ENCODE data around the gene CDH5. TPM values are rescaled to one million over a fixed set of nuclear protein-coding genes. Genes with fewer than 3 reads are reported as not detected.

CDH5 gene
- total and polyA plus RNA-seq, 2 donors = 7.5 to 12.0 TPM

DNA sequence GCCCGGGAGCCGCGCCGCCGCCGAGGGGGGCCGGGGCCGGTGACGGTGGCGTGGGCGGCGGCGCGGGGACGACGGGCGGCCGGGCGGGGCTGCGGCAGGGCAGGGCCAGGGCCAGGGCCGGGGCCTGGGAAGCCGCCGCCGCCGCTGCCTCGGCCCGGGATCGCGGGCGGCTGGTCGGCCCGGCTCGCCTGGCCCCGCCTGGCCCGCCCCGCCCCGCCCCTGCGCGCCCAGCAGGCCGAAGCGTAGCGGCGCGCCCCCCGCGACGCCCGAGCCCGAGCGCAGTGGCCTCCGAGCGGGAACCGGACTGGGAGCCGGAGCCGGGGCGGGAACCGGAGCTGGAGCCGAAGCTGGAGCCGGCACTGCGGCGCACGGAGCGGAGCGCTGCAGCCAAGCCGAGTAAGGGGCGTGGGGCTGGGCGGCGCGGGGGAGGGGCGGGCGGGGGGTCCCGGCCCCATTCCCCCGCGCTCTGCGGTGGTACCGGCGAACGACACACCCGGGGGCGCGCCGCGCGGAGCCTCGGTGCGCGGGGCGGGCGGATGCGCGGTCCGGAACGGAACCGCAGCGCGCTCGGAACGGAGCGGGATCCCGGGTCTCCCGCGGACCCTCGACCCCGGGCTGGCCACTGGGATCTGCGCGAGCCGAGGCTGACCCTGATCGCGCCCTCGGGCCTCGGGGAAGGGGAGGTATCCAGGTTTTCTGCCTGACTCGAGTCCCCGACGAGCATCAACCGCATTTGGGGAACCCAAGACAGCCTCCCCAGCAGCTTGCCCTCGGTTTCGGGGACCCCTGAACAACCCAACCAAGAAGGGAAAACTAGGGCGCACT, 60.8 kb downstream of the CDH5 start, which contains the start of gene BEAN1:
TSS of gene BEAN1 (plus strand) at position 260 of the 825 bp plus-strand sequence. CDS start 10,382 bp downstream, outside the sequence.
- WGBS = 1% methylated on average over 118 of the region's 118 CpGs
- H3K9me3 ChIP-seq (ENCODE audit: control insufficient read depth in 2 of 2, insufficient read depth in 1 of 2, low read length in 1 of 2) = peaks cover 0 to 5% of the 10 kb centered on the region in 2 donors
- peak within 1 kb of the TSS in 1 of 2 donors; percentile 46 for H3K4me3 ChIP-seq (ENCODE audit: low read length in 2 of 2)
- H3K4me1 ChIP-seq (ENCODE audit: control insufficient read depth in 2 of 2, insufficient read depth in 2 of 2, low read length in 2 of 2) = peaks cover 0 to 3% of the 10 kb centered on the region in 2 donors
- no peaks in the 10 kb centered on the region for H3K36me3 ChIP-seq (ENCODE audit: control insufficient read depth in 2 of 2, insufficient read depth in 2 of 2, low read length in 1 of 2)
- no peak for DNase-seq (ENCODE audit: low read depth in 6 of 9, low spot score in 9 of 9)
- no peak within 1 kb of the TSS for H3K27ac ChIP-seq (ENCODE audit: low read depth in 1 of 2, low read length in 1 of 2)
- H3K27me3 ChIP-seq (ENCODE audit: control insufficient read depth in 2 of 2, insufficient read depth in 1 of 2, low read length in 1 of 2) = peaks cover 60 to 82% of the 10 kb centered on the region in 2 donors

DNA sequence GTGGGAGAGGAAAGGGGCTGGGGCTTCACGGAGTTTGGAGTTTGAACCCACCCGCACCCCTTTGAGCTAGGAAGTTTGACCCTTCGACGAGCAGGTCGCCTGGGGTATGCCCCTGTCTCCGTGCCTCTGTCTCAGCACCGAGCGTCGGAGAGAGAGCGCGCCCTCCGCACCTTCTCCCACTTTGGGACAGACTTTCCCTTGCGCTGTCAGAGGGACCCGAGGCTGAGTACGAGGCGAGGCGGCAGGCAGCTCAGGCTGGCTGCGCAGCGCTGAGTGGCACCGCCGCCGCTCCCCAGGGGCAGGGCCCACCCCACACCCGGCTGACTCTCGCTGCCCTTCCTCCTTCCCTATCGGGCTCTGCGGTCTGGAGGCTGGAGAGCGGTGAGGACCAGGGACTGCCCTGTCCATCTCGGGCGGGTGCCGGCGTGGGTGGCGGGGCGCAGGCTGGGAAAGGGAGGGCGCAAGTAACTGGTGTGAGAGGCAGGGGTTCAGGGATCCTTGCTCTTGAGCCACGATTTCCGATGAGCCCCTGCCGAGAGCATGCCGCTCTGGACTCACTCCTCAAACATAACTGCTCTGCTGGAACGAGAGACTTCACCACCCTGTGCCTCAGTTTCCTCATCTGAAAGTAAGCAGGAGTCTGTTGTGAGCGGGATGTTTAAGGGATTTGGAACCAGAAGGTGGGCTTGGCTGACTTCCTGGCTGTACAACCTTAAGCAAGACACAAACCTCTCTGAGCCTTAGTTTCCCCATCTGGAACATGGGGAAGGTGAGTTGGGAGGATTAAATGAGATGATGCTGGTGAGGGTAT, 61.6 kb downstream of the CDH5 start:
- no peak for DNase-seq (ENCODE audit: low read depth in 6 of 9, low spot score in 9 of 9)
- H3K36me3 ChIP-seq (ENCODE audit: control insufficient read depth in 2 of 2, insufficient read depth in 2 of 2, low read length in 1 of 2) = no peaks in the 10 kb centered on the region
- peaks cover 0 to 5% of the 10 kb centered on the region in 2 donors for H3K9me3 ChIP-seq (ENCODE audit: control insufficient read depth in 2 of 2, insufficient read depth in 1 of 2, low read length in 1 of 2)
- H3K4me1 ChIP-seq (ENCODE audit: control insufficient read depth in 2 of 2, insufficient read depth in 2 of 2, low read length in 2 of 2) = peaks cover 0 to 3% of the 10 kb centered on the region in 2 donors
- H3K27ac ChIP-seq (ENCODE audit: low read depth in 1 of 2, low read length in 1 of 2) = no peak overlapping the region
- WGBS = 5% methylated on average over 40 of the region's 40 CpGs
- no peak overlapping the region for H3K4me3 ChIP-seq (ENCODE audit: low read length in 2 of 2)
- H3K27me3 ChIP-seq (ENCODE audit: control insufficient read depth in 2 of 2, insufficient read depth in 1 of 2, low read length in 1 of 2) = peaks cover 60 to 85% of the 10 kb centered on the region in 2 donors

DNA sequence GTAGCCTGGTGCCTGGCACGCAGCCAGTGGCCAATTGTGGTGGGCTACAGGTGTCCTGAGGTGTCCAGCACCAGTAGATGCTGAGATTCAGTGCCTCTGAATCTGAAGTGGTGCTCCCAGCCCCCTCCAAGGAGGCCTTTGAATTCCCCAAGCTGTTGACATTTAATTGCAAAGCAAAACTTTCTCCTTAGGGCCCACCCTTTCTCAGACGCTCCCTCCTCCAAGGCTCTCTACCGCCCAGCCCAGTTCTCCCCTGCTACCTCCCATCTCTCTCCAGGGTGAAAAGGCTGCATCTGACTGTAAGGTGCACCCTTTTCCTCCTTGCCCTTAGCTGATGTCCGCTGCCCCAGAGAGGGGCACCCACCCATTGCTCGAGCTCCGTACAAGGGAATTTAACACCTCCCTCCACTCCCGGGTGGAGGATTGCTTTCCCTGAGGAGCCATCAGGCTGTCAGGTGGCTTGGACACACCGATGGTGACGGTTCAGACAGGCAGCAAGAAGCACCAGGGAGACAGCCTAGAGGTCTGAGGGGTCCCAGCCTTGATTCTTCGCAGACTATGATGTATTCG, 62.3 kb downstream of the CDH5 start:
- Histone ChIP-seq H3K4me3 (ENCODE audit: low read length in 2 of 2) (no peak overlapping the region), H3K27ac (ENCODE audit: low read depth in 1 of 2, low read length in 1 of 2) (no peak overlapping the region), H3K36me3 (ENCODE audit: control insufficient read depth in 2 of 2, insufficient read depth in 2 of 2, low read length in 1 of 2) (no peaks in the 10 kb centered on the region), H3K4me1 (ENCODE audit: control insufficient read depth in 2 of 2, insufficient read depth in 2 of 2, low read length in 2 of 2) (peaks cover 0 to 3% of the 10 kb centered on the region in 2 donors), H3K27me3 (ENCODE audit: control insufficient read depth in 2 of 2, insufficient read depth in 1 of 2, low read length in 1 of 2) (peaks cover 60 to 85% of the 10 kb centered on the region in 2 donors), H3K9me3 (ENCODE audit: control insufficient read depth in 2 of 2, insufficient read depth in 1 of 2, low read length in 1 of 2) (peaks cover 0 to 5% of the 10 kb centered on the region in 2 donors)
- no peak for DNase-seq (ENCODE audit: low read depth in 6 of 9, low spot score in 9 of 9)
- 32% methylated on average over 11 of the region's 11 CpGs for WGBS

DNA sequence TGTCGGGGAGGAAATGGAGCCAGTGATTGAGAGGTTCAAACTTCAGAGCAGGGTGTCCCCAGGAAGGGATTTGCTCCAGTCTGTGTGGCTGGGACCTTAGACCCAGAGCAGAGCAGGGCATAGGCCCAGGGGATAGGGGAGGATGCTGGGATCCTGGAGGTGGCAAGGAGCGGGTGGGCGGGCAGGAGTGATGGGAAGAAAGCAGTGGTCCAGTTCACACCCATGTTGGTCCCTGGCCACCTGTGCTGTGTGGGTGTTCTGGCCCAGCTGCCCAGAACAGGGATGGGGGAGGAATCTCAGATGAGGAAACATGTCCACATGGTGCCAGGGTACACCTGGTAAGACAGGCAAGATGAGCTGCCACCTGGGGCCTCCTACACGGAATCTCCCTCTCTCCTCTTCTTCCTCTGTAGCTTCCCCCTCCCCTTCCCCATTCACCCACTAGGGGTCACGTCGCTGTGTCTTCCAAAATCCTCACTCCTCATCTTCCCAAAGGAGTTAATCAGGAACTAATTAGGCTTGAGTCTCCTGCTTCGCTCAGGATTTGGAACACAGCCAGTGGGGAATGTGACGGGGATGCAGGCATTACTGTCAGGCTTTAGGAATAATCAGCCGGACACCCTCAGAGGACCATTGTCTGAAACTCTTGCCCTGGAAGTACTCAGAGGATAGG, 62.9 kb downstream of the CDH5 start:
- H3K27ac ChIP-seq (ENCODE audit: low read depth in 1 of 2, low read length in 1 of 2) = no peak overlapping the region
- 60% methylated on average over 9 of the region's 9 CpGs for WGBS
- no peak for DNase-seq (ENCODE audit: low read depth in 6 of 9, low spot score in 9 of 9)
- no peak overlapping the region for H3K4me3 ChIP-seq (ENCODE audit: low read length in 2 of 2)
- H3K9me3 ChIP-seq (ENCODE audit: control insufficient read depth in 2 of 2, insufficient read depth in 1 of 2, low read length in 1 of 2) = peaks cover 0 to 5% of the 10 kb centered on the region in 2 donors
- no peaks in the 10 kb centered on the region for H3K36me3 ChIP-seq (ENCODE audit: control insufficient read depth in 2 of 2, insufficient read depth in 2 of 2, low read length in 1 of 2)
- peaks cover 58 to 80% of the 10 kb centered on the region in 2 donors for H3K27me3 ChIP-seq (ENCODE audit: control insufficient read depth in 2 of 2, insufficient read depth in 1 of 2, low read length in 1 of 2)
- peaks cover 0 to 3% of the 10 kb centered on the region in 2 donors for H3K4me1 ChIP-seq (ENCODE audit: control insufficient read depth in 2 of 2, insufficient read depth in 2 of 2, low read length in 2 of 2)

DNA sequence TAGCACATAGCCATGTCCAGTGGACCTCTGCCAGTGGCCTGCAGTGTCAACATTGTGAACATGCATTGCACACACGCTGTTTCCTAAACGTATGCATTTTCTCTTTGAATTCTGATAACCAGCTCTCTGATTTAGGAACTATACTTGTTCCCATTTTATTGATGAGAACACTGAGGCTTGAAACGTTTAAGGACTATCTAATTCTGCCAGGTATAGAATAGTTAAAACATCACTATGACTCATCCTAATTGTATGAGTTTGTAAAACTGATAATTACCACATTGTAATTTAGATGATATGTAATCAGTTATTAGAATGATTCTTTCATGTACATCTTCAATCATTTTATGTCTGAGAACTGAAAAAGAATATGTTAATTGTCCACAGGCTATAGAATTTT, 63.7 kb downstream of the CDH5 start:
- H3K36me3 ChIP-seq (ENCODE audit: control insufficient read depth in 2 of 2, insufficient read depth in 2 of 2, low read length in 1 of 2) = no peaks in the 10 kb centered on the region
- peaks cover 51 to 80% of the 10 kb centered on the region in 2 donors for H3K27me3 ChIP-seq (ENCODE audit: control insufficient read depth in 2 of 2, insufficient read depth in 1 of 2, low read length in 1 of 2)
- H3K4me1 ChIP-seq (ENCODE audit: control insufficient read depth in 2 of 2, insufficient read depth in 2 of 2, low read length in 2 of 2) = peaks cover 0 to 3% of the 10 kb centered on the region in 2 donors
- no peak overlapping the region for H3K4me3 ChIP-seq (ENCODE audit: low read length in 2 of 2)
- DNase-seq (ENCODE audit: low read depth in 6 of 9, low spot score in 9 of 9) = no peak
- no peak overlapping the region for H3K27ac ChIP-seq (ENCODE audit: low read depth in 1 of 2, low read length in 1 of 2)
- peaks cover 0 to 5% of the 10 kb centered on the region in 2 donors for H3K9me3 ChIP-seq (ENCODE audit: control insufficient read depth in 2 of 2, insufficient read depth in 1 of 2, low read length in 1 of 2)
- WGBS = 71% methylated on average over 3 of the region's 3 CpGs

DNA sequence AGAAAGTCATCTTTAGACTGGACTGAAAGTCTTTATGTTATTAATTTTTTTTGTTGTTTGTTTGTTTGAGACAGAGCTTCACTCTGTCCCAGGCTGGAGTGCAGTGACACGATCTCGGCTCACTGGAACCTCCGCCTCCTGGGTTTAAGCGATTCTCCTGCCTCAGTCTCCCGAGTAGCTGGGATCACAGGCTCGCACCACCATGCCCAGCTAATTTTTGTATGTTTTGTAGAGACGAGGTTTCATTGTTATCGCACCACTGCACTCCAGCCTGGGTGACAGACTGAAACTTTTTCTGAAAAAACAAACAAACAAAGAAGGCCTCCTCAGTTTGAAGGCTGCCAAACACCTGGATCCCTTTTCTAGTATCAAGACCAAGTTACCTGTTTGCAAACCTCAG, 65.3 kb downstream of the CDH5 start:
- Histone ChIP-seq H3K4me3 (ENCODE audit: low read length in 2 of 2) (no peak overlapping the region), H3K4me1 (ENCODE audit: control insufficient read depth in 2 of 2, insufficient read depth in 2 of 2, low read length in 2 of 2) (peaks cover 0 to 3% of the 10 kb centered on the region in 2 donors), H3K36me3 (ENCODE audit: control insufficient read depth in 2 of 2, insufficient read depth in 2 of 2, low read length in 1 of 2) (no peaks in the 10 kb centered on the region), H3K27ac (ENCODE audit: low read depth in 1 of 2, low read length in 1 of 2) (no peak overlapping the region), H3K9me3 (ENCODE audit: control insufficient read depth in 2 of 2, insufficient read depth in 1 of 2, low read length in 1 of 2) (no peaks in the 10 kb centered on the region), H3K27me3 (ENCODE audit: control insufficient read depth in 2 of 2, insufficient read depth in 1 of 2, low read length in 1 of 2) (peaks cover 35 to 65% of the 10 kb centered on the region in 2 donors)
- 94% methylated on average over 8 of the region's 8 CpGs for WGBS
- no peak for DNase-seq (ENCODE audit: low read depth in 6 of 9, low spot score in 9 of 9)

DNA sequence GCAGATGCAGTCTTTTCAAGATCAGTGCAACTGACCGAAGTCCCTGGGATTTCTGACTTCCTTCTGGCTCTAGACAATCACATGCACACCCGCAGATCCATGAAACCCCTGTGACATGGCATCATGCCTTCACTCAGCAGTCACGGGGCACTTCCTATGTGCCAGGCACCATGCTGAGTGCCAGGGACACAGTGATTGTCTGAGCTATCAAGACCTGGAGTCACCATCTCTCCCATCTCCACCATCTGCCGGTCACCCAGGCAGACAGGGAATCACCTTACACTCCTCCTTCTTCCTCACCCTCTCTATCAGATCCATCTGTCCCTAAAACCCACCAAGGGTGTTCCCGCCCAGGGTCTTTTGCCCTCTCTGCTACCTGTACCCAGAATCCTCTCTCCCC, 65.9 kb downstream of the CDH5 start:
- Histone ChIP-seq H3K9me3 (ENCODE audit: control insufficient read depth in 2 of 2, insufficient read depth in 1 of 2, low read length in 1 of 2) (no peaks in the 10 kb centered on the region), H3K4me1 (ENCODE audit: control insufficient read depth in 2 of 2, insufficient read depth in 2 of 2, low read length in 2 of 2) (peaks cover 0 to 3% of the 10 kb centered on the region in 2 donors), H3K36me3 (ENCODE audit: control insufficient read depth in 2 of 2, insufficient read depth in 2 of 2, low read length in 1 of 2) (no peaks in the 10 kb centered on the region), H3K27me3 (ENCODE audit: control insufficient read depth in 2 of 2, insufficient read depth in 1 of 2, low read length in 1 of 2) (peaks cover 29 to 66% of the 10 kb centered on the region in 2 donors), H3K27ac (ENCODE audit: low read depth in 1 of 2, low read length in 1 of 2) (no peak overlapping the region), H3K4me3 (ENCODE audit: low read length in 2 of 2) (no peak overlapping the region)
- no peak for DNase-seq (ENCODE audit: low read depth in 6 of 9, low spot score in 9 of 9)
- 91% methylated on average over 5 of the region's 5 CpGs for WGBS

DNA sequence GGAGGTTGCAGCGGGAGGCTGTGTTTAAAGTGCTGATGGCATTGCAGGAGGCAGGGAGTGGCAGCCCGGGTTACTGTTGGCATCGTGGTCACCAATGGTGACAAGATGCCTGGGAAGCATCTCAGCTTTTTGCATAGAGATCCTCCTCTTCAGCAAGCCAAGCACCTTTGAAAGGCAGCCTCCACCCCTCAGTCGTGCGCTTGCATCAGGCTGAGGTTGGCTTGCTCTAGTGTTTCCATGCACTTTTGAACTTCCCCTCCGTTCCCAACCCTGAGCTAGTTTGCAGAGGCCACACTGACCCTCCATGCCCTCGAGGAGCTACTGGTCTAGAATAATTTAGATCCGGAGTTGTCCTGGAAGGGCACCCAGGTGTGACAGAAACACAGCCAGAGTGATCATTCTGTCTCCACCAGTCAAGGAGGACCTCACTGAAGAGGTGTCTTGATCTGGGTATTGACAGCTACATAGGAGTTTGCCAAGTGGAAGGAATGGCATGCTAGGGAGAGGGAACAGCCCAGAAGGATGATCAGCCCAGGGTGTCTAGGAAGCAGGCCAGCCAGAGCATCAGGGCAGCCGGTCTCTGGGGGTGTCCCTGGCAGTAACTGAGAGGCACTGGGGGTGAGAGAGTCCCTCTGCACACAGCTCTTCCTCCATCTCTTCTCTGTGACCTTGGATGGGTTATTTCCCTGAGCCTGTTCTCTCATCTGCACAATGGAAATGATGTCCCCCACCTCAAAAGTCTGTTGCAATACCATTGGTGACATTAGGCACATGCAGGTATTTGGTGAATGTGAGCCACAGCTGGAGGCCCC, 68.3 kb downstream of the CDH5 start:
- Histone ChIP-seq H3K27me3 (ENCODE audit: control insufficient read depth in 2 of 2, insufficient read depth in 1 of 2, low read length in 1 of 2) (peaks cover 6 to 52% of the 10 kb centered on the region in 2 donors), H3K9me3 (ENCODE audit: control insufficient read depth in 2 of 2, insufficient read depth in 1 of 2, low read length in 1 of 2) (no peaks in the 10 kb centered on the region), H3K4me1 (ENCODE audit: control insufficient read depth in 2 of 2, insufficient read depth in 2 of 2, low read length in 2 of 2) (no peaks in the 10 kb centered on the region), H3K27ac (ENCODE audit: low read depth in 1 of 2, low read length in 1 of 2) (no peak overlapping the region), H3K36me3 (ENCODE audit: control insufficient read depth in 2 of 2, insufficient read depth in 2 of 2, low read length in 1 of 2) (no peaks in the 10 kb centered on the region), H3K4me3 (ENCODE audit: low read length in 2 of 2) (no peak overlapping the region)
- no peak for DNase-seq (ENCODE audit: low read depth in 6 of 9, low spot score in 9 of 9)
- WGBS = 86% methylated on average over 9 of the region's 9 CpGs

All from thymus (tissue), 11 donors.